GM20431 (cell line): ENCODE data around the gene DPH6.

ENCODE experiments used
- in situ Hi-C: fragments of 300-500 bp; cut with MseI, MboI; formaldehyde crosslinking; loops from one replicate; pipeline ENCODE4 v1.15.0; 2020; ENCODE audit warnings: low sequenced_read_pairs; ENCODE audit not compliant: unreplicated experiment

Gene DPH6

DNA sequence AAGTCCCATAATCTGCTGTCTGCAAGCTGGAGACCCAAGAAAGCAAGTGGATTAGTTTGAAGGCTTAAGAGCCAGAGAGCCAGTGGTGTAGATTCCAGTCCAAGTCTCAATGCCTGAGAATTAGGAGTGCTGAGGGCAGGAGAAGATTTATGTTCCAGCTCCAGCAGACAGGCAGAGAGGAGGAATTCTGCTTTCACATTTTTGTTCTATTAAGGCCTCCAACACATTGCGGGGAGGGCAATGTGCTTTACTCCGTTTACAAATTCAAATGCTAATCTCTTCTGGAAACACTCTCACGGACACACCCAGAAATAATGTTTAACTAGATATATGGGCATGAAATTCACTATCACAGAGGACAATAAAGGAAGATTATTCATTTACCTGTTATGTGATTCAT is 54.0 kb downstream of the DPH6 start:
- in situ Hi-C loops = no loop called here

GRCh38 chr15:35491173-35491572 is 54.8 kb downstream of the DPH6 start:
- in situ Hi-C loops = no loop called here

- in situ Hi-C loops = no loop called here
Measured at GRCh38 chr15:35490511-35490910, 55.5 kb downstream of the DPH6 start.

DNA sequence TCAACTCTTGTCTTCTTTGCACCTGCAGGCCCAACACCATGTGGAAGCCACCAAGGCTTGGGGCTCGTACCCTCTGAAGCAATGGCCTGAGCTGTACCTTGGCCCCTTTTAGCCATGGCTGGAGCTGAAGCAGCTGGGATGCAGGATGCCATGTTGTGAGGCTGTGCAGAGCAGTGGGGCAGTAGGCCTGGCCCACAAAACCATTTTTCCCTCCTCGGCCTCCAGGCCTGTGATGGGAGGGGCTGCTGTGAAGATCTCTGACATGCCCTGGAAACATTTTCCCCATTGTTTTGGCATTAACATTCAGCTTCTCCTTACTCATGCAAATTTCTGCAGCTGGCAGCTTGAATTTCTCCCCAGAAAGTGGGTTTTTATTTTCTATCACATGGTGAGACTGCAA is 58.5 kb downstream of the DPH6 start:
- in situ Hi-C loops = no loop called here

GRCh38 chr15:35486296-35486695 is 59.7 kb downstream of the DPH6 start:
- in situ Hi-C loops = no loop called here

DNA sequence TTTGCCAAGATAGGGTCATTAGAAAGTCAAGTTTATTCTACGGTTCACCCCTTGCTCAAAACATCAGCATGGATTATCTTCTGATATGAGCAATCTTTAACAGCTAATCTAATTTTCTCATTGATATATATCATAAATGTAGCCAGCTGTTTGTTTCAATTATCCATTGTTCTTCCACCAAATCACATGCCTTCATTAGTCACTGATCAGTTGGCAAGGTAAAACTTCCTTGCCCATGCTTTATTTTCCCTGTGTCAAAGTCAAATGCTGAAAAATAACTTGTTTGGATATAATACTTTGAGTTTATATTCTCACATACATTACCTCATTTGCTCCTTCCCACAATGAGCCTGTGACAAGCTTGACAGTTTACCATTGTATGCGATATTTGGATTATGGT is 60.6 kb downstream of the DPH6 start:
- in situ Hi-C loops = no loop called here

GRCh38 chr15:35484231-35484945 is 61.6 kb downstream of the DPH6 start:
- in situ Hi-C loops = no loop called here

DNA sequence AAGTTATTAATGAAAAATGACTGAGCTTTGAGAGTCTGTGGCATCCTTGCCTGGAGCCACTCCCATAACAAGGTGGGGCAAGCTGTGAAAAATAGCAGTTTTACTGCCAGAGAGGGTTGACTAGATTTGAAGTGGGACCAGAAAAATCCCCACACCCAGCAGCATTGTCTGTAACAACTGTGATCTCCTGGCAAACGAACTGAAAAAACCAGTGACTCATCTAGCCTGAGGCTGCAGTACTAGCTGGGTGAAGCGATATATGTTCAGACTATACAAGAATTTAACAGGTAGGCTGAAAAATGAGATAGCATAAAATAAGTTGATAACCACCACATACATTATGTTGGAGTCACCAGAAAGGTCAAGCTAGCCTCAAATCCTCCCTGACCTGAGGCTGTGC is 64.0 kb downstream of the DPH6 start:
- in situ Hi-C loops = no loop called here

DNA sequence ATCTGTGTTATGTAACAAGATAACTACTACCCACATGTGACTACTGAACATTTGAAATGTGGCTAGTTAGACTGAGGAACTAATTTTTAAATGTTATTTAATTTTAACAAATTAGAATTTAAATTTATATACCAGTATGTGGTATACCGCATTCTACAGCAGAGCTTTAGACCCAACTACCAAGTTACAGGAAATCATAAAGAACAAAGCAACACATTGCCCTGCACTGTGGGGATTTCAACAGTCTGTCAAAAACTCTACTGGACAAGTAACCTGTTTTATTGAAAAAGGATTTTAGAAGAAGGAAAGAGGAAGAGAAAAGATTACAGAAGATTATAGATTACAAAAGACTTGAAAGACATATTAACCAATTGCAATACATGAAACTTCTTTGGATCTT is 64.9 kb downstream of the DPH6 start:
- in situ Hi-C loops = no loop called here

GRCh38 chr15:35479423-35479822 is 66.5 kb downstream of the DPH6 start:
- in situ Hi-C loops = no loop called here

DNA sequence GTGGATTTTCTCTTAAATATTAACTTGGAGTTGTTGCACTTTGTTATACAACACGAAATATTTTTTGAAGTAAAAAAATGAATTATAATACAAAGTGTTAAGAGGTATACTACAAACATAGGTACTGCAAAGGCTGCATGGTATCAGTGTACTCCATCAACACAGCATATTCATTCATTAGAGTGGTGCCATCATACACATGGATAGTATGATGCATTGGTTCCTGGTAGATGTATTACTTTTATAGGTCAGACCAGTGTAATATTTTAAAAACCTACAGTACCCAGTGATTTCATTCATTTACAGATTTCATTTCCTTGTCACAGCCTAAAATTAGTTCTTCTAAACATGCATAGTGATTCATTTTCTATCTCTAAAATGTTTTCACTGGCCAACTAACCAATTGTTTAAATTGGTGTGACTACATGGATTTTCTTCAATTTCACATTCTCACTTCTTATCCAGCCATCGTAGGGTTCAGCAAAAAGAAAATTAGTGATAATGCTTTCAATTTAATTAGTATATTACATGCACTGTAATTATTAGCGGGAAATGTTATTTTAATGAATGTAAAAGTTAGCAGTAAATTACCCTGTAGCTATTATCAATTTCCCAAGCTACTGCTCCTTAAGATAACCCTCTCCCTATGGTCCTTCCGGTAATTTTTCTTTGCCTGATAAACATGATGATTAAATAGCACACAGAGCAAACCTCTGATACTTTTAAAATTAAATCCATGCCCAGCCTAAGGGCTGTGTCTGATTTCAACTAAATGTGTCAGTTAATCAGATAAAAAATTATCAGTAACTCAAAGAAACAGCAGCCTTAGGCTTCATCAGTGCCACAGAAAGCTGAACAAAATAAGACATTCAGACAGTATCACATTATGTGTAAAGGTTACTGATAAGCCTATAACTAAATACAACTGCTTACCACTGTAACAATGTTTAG is 68.4 kb downstream of the DPH6 start:
- in situ Hi-C loops = no loop called here

- in situ Hi-C loops = no loop called here
Measured at GRCh38 chr15:35471024-35471423, 74.9 kb downstream of the DPH6 start.

DNA sequence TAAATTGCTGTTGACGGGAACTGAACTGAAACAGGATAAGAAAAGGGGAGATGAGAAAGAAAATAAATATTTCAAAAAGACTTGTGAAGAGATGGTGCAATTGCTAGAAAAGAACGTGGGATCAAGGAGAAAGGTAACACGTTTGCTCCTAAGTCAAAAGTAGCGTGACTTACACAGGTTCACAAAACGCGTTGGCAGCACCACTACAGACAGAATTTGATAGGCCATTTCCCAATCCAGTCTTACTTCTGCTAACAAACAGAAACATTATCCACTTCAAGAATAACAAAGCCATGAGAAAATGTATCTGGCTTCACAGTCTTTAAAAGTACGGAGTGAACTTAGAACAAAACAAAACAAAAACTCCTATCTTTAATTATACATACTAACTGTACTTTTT is 75.5 kb downstream of the DPH6 start:
- in situ Hi-C loops = no loop called here

- in situ Hi-C loops = no loop called here
Measured at GRCh38 chr15:35466476-35466875, 79.5 kb downstream of the DPH6 start.

GRCh38 chr15:35465783-35466182 is 80.2 kb downstream of the DPH6 start:
- in situ Hi-C loops = no loop called here

DNA sequence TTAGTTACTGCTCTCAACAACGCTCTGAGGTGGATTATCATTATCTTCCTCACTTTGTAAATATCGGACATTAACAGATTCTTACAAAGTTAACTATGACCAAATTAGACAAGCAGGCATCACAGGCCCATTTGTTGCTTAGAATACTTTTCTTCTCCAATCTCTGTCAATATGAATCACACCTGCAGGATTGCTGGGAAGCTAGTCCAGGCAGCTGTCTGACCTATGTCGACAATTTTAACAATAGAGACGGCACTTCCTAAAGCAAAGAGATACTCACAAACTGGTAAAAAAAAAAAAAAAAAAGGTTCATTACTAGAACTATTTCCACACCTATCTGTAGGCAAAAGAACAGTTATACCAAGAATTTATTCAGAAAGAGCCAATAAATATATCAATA is 85.3 kb downstream of the DPH6 start:
- in situ Hi-C loops = no loop called here

GRCh38 chr15:35458176-35458856 is 87.6 kb downstream of the DPH6 start:
- in situ Hi-C loops = no loop called here

DNA sequence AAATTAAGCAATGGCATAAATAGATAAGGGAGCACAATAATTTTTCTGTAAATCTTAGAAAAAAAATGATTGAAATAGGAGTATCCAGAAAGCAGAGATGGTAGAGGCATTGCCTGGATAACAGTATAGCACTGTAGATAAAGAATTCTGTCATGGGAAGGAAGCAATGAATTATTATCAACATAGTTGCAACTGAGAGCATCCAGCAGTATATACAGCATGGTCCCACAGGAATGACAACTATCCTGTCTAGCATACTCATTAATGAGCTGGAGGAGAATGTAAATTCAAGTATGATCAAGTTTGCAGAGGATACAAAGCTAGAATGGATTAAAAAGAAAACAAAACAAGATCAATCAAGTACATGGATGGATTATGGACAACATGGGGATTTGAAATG is 90.8 kb downstream of the DPH6 start:
- in situ Hi-C loops = no loop called here

DNA sequence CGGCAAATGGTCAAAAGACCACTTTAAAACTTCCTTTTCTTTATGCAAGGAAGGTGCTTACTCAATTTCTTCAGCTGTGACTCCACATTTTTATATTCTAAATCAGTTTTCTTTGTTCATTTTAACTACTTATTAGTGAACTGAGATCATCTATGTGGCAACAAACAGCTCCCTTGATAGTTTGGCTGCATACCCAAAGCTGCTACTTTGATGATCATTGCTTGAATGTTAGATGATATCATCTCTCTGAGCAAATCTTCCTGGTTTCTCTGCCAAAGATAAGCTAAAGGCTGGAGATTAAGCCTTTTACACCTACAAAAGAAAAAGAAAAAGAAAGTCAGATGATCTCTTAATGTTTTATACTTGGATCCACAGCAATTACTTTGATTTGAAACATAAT is 95.5 kb downstream of the DPH6 start:
- in situ Hi-C loops = no loop called here

DNA sequence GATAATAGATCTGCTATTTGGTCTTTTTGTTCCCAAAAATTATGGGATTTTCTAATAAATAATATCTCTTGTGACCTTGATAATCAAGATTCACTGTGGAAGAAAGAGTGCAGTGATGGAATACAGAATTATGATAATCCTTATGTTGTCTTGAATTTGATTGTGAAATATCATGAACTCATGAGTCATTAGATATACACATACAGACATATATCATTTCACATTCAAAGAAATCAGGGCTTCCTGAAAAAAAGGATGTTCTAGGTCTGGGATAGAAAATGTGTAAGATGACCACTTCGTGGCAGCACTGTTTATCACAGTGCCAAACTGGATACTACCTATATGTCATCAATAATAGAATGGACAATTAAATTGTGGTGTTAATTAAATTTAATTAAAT is 97.7 kb downstream of the DPH6 start:
- in situ Hi-C loops = loop anchor here (25.0 kb wide), 1 partner anchor 386 kb away; no protein-coding TSS in a partner anchor

GRCh38 chr15:35445891-35446290 is 100.1 kb downstream of the DPH6 start:
- in situ Hi-C loops = loop anchor here (25.0 kb wide), 1 partner anchor 384 kb away; no protein-coding TSS in a partner anchor
